ENCODE data around the gene SH3D21. TPM values are rescaled to one million over a fixed set of nuclear protein-coding genes. Genes with fewer than 3 reads are reported as not detected.

Gene SH3D21
- total RNA-seq, 2 donors from 2014 or later: 14.7 to 15.5 TPM

DNA sequence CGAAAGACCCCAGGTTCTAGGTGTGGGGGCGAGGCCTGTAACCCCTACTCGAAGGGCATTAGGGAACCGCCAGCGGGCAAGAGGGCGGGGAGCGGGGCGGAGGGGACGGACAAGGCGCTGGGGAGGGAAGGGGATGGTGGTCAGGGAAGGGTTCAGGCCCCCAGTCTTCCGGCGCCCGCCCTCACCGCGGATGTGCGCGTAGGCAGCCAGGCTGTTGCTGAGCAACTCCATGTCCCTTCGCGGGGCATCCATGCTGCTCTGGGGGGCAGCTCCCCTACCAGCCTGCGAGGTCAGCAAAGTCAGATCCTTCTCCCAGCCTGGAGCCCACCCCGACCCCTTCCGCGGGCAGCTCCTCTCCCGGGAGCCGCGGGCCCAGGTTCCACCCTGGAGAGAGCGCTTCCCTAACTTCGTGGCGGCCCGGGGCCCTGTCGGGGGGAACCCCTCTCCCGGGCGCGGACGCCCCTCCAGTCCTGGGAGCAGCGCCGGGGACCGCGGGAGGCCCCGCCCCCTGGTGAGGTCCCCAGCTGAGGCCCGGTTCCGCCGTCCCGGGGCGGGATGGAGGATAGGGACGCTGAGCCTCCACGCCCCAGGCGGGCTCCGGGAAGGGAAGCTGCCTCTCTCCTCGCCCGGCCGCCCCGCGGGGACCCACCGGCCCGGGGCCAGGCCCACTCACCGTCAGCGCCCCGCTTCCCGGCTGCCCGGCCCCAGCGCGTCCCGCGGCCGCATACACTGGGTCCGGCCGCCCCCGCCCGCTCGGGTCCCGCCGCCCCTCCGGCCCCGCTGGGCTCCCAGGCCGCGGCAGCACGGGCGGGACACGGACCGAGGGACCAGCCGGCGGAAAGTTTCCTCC lies 16.8 kb downstream of the SH3D21 start:
- Histone ChIP-seq H3K9ac (ENCODE audit: extremely low read depth, low read length, poor library complexity, severe bottlenecking) (peak overlapping the region; percentile 15), H3K27me3 (ENCODE audit: control insufficient read depth, insufficient read depth, low read length, poor library complexity, severe bottlenecking) (peaks cover 10% of the 10 kb centered on the region)

DNA sequence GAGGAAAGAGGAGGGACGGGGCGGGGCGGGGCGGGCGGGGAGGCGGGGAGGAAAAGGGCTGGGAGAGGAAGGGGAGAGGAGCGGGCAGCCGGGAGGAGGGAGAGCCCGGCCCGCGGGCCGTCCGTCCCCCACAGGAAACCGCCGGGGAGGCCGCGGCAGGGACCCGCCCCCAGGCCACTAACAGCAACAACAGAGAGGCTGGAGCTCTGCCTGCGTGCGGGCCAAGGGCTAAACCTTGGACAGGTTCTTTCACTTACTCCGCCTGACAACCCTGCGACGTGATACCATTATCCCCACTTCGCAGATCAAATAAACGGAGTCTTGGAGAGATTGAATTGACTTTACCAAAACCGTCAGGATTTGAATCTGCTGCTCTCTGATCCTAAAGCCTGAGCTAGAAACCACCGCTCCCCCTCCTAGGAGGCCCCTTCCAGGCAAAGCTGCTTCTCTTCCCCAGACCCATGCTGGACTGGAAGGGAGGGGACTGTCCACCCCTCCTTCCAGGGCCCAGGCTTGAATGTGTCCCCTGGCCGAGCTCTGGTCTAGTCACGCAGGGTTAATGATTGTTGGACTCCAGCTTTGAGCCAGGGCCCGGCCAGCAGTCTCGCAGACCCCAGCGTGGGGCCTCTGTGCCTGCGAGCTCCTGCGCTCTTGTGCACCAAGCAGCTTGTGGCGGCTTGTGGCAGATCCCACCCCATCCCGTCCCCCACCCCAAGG lies 17.6 kb downstream of the SH3D21 start, which contains the start of gene EVA1B:
Gene EVA1B, minus strand, starts transcription at position 10 of the 717 bp plus-strand sequence. CDS start 608 bp downstream, outside the sequence.
- Mint-ChIP-seq H3K4me3 (peak within 1 kb of the TSS; percentile 65), H3K27me3 (ENCODE audit: insufficient read depth) (peaks cover 44% of the 10 kb centered on the region), H3K27ac (peak within 1 kb of the TSS; percentile 94), H3K4me1 (peaks cover 11% of the 10 kb centered on the region), H3K36me3 (ENCODE audit: low read depth) (no peaks in the 10 kb centered on the region), H3K9me3 (no peaks in the 10 kb centered on the region)
- DNase-seq: peak; percentile 91
- WGBS, 2 experiments (ENCODE audit: insufficient coverage in 1 of 2, insufficient read length in 1 of 2): 17 to 19% methylated on average over 13 to 31 of the region's 36 CpGs
- Histone ChIP-seq H3K4me3 (ENCODE audit: low read length) (peak within 1 kb of the TSS; percentile 78), H3K9ac (ENCODE audit: extremely low read depth, low read length, poor library complexity, severe bottlenecking) (peak within 1 kb of the TSS; percentile 32), H3K27me3 (ENCODE audit: control insufficient read depth, insufficient read depth, low read length, poor library complexity, severe bottlenecking) (peaks cover 10% of the 10 kb centered on the region), H3K4me1 (ENCODE audit: control insufficient read depth, insufficient read depth, low read length) (peaks cover 3% of the 10 kb centered on the region), H3K9me3 (ENCODE audit: control insufficient read depth, low read length) (no peaks in the 10 kb centered on the region), H3K36me3 (ENCODE audit: control insufficient read depth, insufficient read depth, low read length) (no peaks in the 10 kb centered on the region), H3K27ac (ENCODE audit: low read depth, low read length) (peak within 1 kb of the TSS; percentile 36)
- TF ChIP-seq, protein P1, sequence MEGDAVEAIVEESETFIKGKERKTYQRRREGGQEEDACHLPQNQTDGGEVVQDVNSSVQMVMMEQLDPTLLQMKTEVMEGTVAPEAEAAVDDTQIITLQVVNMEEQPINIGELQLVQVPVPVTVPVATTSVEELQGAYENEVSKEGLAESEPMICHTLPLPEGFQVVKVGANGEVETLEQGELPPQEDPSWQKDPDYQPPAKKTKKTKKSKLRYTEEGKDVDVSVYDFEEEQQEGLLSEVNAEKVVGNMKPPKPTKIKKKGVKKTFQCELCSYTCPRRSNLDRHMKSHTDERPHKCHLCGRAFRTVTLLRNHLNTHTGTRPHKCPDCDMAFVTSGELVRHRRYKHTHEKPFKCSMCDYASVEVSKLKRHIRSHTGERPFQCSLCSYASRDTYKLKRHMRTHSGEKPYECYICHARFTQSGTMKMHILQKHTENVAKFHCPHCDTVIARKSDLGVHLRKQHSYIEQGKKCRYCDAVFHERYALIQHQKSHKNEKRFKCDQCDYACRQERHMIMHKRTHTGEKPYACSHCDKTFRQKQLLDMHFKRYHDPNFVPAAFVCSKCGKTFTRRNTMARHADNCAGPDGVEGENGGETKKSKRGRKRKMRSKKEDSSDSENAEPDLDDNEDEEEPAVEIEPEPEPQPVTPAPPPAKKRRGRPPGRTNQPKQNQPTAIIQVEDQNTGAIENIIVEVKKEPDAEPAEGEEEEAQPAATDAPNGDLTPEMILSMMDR (conservative IDR thresholded peaks at IDR 0.05): no peak

More for the DNA sequence above, 16.8 kb downstream of the SH3D21 start:
- Mint-ChIP-seq H3K4me3 (peak overlapping the region; percentile 65), H3K36me3 (ENCODE audit: low read depth) (peaks cover 2% of the 10 kb centered on the region), H3K9me3 (no peaks in the 10 kb centered on the region), H3K27ac (no peak overlapping the region), H3K27me3 (ENCODE audit: insufficient read depth) (peaks cover 44% of the 10 kb centered on the region), H3K4me1 (peaks cover 11% of the 10 kb centered on the region)
- WGBS, 2 experiments (ENCODE audit: insufficient coverage in 1 of 2, insufficient read length in 1 of 2): 5 to 8% methylated on average over 21 to 83 of the region's 83 CpGs
- TF ChIP-seq, protein P1 (conservative IDR thresholded peaks at IDR 0.05): no peak
- H3K36me3 ChIP-seq (ENCODE audit: control insufficient read depth, insufficient read depth, low read length): no peaks in the 10 kb centered on the region
- H3K4me1 ChIP-seq (ENCODE audit: control insufficient read depth, insufficient read depth, low read length): peaks cover 3% of the 10 kb centered on the region
- H3K27ac ChIP-seq (ENCODE audit: low read depth, low read length): no peak overlapping the region
- DNase-seq: peak; percentile 84
- peak overlapping the region; percentile 69 for H3K4me3 ChIP-seq (ENCODE audit: low read length)
- H3K9me3 ChIP-seq (ENCODE audit: control insufficient read depth, low read length): no peaks in the 10 kb centered on the region

DNA sequence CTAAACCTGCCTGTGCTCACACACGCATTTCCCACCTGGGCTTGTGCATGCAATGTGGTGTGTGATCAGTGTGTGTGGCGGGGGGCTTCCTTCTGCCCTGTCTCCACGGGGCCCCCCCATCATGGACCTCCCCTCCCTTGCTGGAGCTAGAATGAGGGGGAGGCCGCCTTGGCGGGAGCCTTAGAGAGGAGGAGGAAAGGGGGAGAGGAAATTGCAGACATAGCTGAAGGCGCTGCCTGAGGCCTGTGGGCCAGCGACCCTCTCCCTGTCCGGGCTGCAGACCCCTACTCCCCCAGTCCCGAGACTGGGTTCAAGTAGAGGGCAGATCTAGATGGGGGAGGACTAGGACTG lies 18.2 kb downstream of the SH3D21 start:
- Mint-ChIP-seq H3K36me3 (ENCODE audit: low read depth) (no peaks in the 10 kb centered on the region), H3K9me3 (no peaks in the 10 kb centered on the region), H3K27me3 (ENCODE audit: insufficient read depth) (peaks cover 39% of the 10 kb centered on the region), H3K27ac (no peak overlapping the region), H3K4me1 (peaks cover 11% of the 10 kb centered on the region), H3K4me3 (peak overlapping the region; percentile 65)
- H3K9me3 ChIP-seq (ENCODE audit: control insufficient read depth, low read length): no peaks in the 10 kb centered on the region
- DNase-seq: no peak
- TF ChIP-seq, protein P1 (conservative IDR thresholded peaks at IDR 0.05): no peak
- H3K27me3 ChIP-seq (ENCODE audit: control insufficient read depth, insufficient read depth, low read length, poor library complexity, severe bottlenecking): peaks cover 10% of the 10 kb centered on the region
- no peak overlapping the region for H3K9ac ChIP-seq (ENCODE audit: extremely low read depth, low read length, poor library complexity, severe bottlenecking)
- H3K36me3 ChIP-seq (ENCODE audit: control insufficient read depth, insufficient read depth, low read length): no peaks in the 10 kb centered on the region
- peak overlapping the region; percentile 78 for H3K4me3 ChIP-seq (ENCODE audit: low read length)
- H3K4me1 ChIP-seq (ENCODE audit: control insufficient read depth, insufficient read depth, low read length): peaks cover 3% of the 10 kb centered on the region
- peak overlapping the region; percentile 36 for H3K27ac ChIP-seq (ENCODE audit: low read depth, low read length)
- 70% methylated on average over 8 of the region's 9 CpGs; no CpG with 5 or more reads in 1 of the 2 experiments for WGBS, 2 experiments (ENCODE audit: insufficient coverage in 1 of 2, insufficient read length in 1 of 2)
